Measurements from ENCODE around the gene ADGB.

The ADGB gene

GRCh38 chr6:146635165-146635564 is 36.4 kb downstream of the ADGB start:
- DNase-seq, result no peak

GRCh38 chr6:146636481-146636880 is 37.7 kb downstream of the ADGB start:
- DNase-seq, result no peak

GRCh38 chr6:146642921-146643320 is 44.1 kb downstream of the ADGB start:
- DNase-seq, result no peak

GRCh38 chr6:146650799-146651481 is 52.2 kb downstream of the ADGB start:
- no peak for DNase-seq

- DNase-seq, result no peak
These were observed 52.7 kb downstream of the ADGB start for GRCh38 chr6:146651482-146651863.

- no peak for DNase-seq
These were observed 58.7 kb downstream of the ADGB start for GRCh38 chr6:146657432-146657831.

- DNase-seq, result no peak
These were observed 66.1 kb downstream of the ADGB start for GRCh38 chr6:146664871-146665360.

GRCh38 chr6:146666909-146667308 is 68.1 kb downstream of the ADGB start:
- no peak for DNase-seq

GRCh38 chr6:146670161-146670560 is 71.4 kb downstream of the ADGB start:
- no peak for DNase-seq

GRCh38 chr6:146673069-146673468 is 74.3 kb downstream of the ADGB start:
- no peak for DNase-seq

GRCh38 chr6:146679386-146679785 is 80.6 kb downstream of the ADGB start:
- no peak for DNase-seq

- DNase-seq, result no peak
These were observed 84.1 kb downstream of the ADGB start for GRCh38 chr6:146682919-146683318.

- no peak for DNase-seq
These were observed 91.0 kb downstream of the ADGB start for GRCh38 chr6:146689806-146690205.

- DNase-seq, result no peak
These were observed 94.6 kb downstream of the ADGB start for GRCh38 chr6:146693342-146693741.

GRCh38 chr6:146697921-146698320 is 99.1 kb downstream of the ADGB start:
- peak in 1 of 5 experiments; percentile 1 for DNase-seq

GRCh38 chr6:146700078-146700686 is 101.4 kb downstream of the ADGB start:
- DNase-seq, result peak in 2 of 5 experiments; percentile 3 to 48

- no peak for DNase-seq
These were observed 102.9 kb downstream of the ADGB start for GRCh38 chr6:146701632-146702031.

- no peak for DNase-seq
These were observed 110.4 kb downstream of the ADGB start for GRCh38 chr6:146709036-146709622.

GRCh38 chr6:146719387-146719786 is 120.6 kb downstream of the ADGB start:
- no peak for DNase-seq

- DNase-seq, result no peak
These were observed 140.9 kb downstream of the ADGB start for GRCh38 chr6:146739696-146740095.

- DNase-seq, result no peak
These were observed 142.8 kb downstream of the ADGB start for GRCh38 chr6:146741609-146742008.

- no peak for DNase-seq
These were observed 154.5 kb downstream of the ADGB start for GRCh38 chr6:146753306-146753705.

- DNase-seq, result no peak
These were observed 168.9 kb downstream of the ADGB start for GRCh38 chr6:146767632-146768031.

GRCh38 chr6:146768722-146769121 is 169.9 kb downstream of the ADGB start:
- DNase-seq, result no peak
